ENCODE data around the gene KLK14. TPM values are rescaled to one million over a fixed set of nuclear protein-coding genes. Genes with fewer than 3 reads are reported as not detected.
A peak's percentile ranks its signal among the peaks of the same experiment; 100 is the strongest.

The KLK14 gene
- 0.63 TPM for total RNA-seq

DNA sequence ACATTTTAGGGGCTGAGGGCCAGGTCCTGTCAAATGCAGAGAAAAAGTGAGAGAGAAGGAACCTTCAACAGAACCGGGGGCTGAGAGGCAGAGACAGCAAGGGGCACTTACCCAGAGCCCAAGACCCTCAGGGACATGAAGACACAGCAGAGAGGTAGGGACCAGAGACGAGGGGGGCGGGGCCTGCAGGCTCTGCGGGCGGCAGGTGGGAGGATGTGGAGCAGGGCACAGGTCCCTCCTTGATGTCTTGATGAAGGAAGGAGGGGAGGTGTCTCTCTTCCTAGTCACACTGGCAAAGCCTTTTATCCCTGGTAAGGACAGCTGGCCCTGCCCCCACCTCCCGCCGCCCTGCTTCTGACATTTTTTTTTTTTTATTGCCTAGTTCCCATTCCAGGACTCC, at the start of gene KLK14:
Gene KLK14, minus strand, starts transcription at position 277 of the 400 bp plus-strand sequence. Its CDS starts 273 bp downstream, at position 4.
- DNase-seq (ENCODE audit: low spot score): no peak

DNA sequence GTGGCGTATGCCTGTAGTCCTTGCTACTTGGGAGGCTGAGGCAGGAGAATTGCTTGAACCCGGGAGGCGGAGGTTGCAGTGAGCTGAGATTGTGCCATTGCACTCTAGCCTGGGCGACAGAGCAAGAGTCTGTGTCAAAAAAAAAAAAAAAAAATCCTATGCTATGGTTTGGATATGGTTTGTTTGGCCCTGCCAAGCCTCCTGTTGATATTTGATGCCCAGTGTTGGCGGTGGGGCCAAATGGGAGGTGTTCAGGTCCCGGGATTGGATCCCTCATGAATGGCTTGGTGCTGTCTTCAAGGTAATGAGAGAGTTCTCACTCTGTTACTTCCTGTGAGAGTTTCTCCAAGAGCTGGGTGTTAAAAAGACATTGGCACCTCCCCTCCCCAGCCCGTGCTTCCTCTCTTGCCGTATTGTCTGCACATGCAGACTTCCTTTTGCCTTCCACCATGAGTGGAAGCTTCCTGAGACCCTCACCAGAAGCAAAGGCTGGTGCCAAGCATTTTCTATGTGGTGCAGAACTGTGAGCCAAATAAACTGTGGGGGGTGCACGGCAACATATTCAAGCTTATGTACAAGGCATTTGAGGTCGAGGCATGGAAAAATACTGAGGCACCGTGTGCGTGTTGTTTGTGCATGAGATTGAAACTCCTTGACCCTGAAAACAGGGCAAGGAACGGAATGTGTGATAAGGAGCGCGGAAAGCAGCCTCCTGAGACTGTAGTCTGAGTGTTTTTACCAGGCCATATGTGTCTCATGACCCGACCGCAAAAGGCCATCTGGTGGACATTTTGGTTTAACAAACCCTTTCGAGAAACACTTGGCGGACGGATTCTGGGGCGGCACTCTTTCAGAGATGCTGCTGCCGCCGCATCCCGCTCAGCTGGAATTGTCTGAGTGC, 49.3 kb upstream of the KLK14 start:
- peak; percentile 49 for DNase-seq (ENCODE audit: low spot score)

- no peak for DNase-seq (ENCODE audit: low spot score)
Observed at GRCh38 chr19:51129716-51130115, 47.0 kb upstream of the KLK14 start.

DNA sequence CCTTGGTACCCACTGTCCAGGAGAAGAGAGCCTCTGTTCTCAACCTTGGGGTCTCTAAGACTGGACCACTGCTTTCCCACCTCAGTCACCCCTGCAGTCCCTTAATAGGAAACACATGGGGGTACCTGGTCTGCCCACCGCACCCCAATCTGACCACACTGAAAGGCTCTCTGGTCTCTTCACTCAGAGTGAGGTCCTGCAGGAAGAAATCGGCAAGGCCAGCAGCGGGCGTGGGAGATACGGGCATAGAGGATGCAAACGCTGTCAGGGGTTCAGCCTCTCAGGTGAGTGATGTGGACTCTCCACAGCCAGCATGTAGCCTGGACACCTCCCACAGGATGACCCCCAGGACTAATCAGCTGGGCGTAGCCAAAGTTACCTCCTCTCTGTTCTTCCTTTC, 45.5 kb upstream of the KLK14 start:
- DNase-seq (ENCODE audit: low spot score): no peak

- DNase-seq (ENCODE audit: low spot score): no peak
Observed at GRCh38 chr19:51127755-51128154, 45.1 kb upstream of the KLK14 start.

- no peak for DNase-seq (ENCODE audit: low spot score)
Observed at GRCh38 chr19:51127032-51127431, 44.3 kb upstream of the KLK14 start.

DNA sequence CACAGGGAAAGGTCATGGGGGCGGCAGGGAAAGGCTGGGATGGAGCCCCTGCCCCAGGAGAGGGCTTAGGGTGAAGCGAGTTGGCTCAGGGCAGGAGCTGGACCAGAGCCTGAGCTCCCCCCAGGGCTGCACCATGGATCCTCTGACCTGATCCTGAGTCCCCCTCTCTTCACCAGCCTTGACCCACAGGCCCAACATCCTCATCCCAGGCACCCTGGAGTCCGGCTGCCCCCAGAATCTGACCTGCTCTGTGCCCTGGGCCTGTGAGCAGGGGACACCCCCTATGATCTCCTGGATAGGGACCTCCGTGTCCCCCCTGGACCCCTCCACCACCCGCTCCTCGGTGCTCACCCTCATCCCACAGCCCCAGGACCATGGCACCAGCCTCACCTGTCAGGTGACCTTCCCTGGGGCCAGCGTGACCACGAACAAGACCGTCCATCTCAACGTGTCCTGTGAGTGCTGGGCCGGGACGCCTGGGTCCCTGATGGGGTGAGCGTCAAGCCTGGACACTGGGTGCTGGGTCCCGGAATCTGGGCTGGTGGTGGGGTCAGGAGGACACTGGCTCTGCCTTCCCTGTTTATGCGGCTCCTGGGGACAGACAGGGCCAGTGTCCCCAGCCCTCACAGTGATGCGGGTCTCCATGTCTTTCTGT, 42.9 kb upstream of the KLK14 start:
- DNase-seq (ENCODE audit: low spot score): no peak

DNA sequence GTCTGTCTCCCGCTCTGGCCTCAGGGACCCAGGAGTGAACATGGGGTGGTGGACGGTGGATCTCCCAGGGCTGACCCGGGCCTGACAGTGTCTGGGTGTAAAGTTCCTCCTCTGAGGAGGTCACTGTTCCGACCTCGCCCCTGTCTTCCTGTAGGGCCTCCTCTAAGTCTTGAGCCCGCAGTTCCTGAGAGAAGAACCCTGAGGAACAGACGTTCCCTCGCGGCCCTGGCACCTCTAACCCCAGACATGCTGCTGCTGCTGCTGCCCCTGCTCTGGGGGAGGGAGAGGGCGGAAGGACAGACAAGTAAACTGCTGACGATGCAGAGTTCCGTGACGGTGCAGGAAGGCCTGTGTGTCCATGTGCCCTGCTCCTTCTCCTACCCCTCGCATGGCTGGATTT, 42.0 kb upstream of the KLK14 start, which contains the start of gene SIGLEC9:
Gene SIGLEC9, plus strand, starts transcription at position 178 of the 400 bp plus-strand sequence. Its CDS starts 69 bp downstream, at position 247.
- peak; percentile 49 for DNase-seq (ENCODE audit: low spot score)

DNA sequence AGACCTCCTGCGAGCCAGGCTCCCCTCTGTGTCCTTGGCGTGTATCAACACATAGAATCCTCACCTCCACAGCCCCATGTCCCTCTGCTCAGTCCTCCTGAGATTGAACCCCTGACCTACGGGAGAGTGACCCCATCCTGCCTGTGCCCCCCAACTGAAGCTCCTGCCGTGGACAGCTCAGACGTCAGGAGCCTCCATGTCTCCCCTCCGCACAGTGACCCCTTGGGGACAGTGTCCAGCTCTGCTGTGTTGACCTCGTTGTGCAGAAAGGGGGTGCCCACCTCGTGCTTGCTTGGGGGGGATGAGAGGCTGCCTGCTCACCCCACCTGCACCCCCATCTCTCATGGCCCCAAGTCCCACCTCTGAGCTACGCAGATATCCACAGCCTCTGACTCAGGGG, 41.5 kb upstream of the KLK14 start:
- DNase-seq (ENCODE audit: low spot score): no peak

GRCh38 chr19:51123802-51124201, 41.1 kb upstream of the KLK14 start:
- no peak for DNase-seq (ENCODE audit: low spot score)

DNA sequence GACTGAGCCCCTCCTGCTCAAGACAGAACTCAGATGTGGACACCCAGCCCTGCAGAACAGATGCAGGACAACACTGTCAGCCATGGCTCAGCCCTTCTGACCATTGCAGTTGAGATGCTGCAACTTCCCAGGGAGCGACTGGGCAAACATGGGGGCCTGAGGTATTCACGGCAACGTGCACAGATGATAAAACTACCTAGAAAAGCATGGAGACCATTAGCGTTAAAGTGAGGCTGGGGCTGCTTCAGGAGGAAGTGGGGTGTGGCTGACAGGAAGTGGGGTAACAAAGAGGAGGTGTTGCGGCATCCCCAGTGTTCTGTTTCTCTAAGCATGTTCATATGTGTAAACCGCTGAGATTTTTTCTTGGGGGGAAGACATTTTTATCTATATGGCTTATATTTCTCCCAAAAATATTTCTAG, 40.7 kb upstream of the KLK14 start:
- no peak for DNase-seq (ENCODE audit: low spot score)

DNA sequence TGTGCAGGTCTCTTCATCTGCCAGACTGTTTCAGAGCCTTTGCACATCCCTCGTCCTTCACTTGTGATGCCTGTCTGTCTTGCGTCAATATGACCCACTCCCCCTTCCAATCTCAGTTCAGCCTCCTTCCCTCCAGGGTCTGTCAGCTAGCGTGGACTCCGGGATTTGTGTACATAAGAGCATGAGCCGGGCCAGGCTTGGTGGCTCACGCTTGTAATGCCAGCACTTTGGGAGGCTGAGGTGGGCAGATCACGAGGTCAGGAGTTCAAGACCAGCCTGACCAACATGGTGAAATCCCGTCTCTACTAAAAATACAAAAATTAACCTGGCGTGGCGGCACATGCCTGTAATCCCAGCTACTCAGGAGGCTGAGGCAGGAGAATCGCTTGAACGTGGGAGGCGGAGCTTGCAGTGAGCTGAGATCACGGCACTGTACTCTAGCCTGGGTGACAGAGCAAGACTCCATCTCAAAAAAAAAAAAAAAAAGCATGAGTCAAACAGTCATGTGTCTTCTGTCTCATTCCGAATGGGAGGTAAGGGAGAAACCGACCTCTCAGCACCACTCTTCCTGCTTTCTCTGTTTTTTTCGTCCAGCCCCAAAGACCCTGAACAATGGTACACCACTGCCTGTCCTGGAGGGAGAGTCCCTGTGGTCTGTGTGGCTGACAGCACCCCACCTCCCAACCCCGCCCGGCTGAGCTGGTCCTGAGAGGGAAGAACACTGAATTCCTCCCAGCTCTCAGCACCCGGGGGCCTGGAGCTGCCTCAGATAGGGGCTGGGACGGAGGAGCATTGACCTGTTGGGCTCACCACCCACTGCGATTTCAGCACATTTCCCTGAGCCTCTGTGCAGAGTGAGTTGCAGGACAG, 39.7 kb upstream of the KLK14 start:
- no peak for DNase-seq (ENCODE audit: low spot score)

- DNase-seq (ENCODE audit: low spot score): no peak
Observed at GRCh38 chr19:51121257-51121656, 38.6 kb upstream of the KLK14 start.

DNA sequence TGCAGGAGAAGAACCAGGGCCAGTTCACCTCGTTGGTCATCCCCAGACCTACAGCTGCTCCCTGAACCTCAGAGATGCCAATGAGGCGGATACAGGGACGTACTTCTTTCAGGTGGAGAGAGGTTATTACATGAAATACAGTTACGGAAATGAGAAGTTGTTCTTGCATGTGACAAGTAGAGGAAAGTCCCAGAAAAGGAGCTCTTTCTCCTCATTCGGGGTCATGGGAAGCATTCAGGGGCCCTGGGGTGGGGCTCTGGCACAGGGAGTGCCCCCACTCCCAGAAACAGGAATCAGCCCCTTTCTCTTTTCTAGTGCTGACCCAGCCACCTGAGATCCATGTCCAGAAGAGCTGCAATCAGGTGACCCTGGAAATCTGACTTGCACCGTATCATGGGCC, 37.5 kb upstream of the KLK14 start:
- no peak for DNase-seq (ENCODE audit: low spot score)

DNA sequence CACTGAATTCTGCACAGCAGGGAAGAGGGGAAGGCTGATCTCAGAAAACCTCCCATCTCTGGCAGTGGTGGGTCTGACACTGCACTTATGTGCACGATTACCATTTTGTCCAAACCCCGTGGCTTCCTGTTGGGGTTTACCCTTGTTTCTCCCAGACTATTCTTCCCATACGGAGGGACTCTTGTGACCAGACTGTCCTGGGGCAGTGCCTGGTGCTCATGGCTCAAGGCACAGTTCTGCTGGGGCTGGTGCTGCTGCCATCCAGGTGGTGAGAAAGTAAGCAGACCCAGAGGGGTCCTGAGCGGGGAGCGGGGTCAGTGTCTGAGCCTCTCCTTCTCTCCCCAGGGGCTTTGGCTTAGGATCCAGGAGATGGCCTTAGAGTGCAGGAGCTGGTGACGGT, 36.9 kb upstream of the KLK14 start:
- no peak for DNase-seq (ENCODE audit: low spot score)

DNA sequence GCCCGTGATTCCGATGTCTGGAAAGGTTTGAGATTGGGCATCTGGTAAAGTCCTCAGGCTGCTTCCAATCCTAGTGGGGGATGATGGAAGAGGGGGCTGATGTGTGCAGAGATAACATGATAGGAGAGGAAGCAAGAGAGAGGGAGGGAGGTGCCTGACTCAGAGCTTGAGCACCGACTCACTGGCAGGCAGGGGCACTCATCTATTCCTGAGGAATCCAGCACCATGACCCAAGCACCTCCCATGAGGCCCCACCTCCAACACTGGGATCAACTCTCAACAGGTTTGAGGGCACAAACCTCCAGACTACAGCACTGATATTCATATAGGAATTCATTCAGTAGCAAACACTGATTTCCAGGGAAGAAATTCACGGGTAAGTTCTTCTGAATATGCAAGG, 36.4 kb upstream of the KLK14 start:
- DNase-seq (ENCODE audit: low spot score): no peak

GRCh38 chr19:51116736-51117286, 34.1 kb upstream of the KLK14 start:
- DNase-seq (ENCODE audit: low spot score): no peak

GRCh38 chr19:51114087-51114729, 31.5 kb upstream of the KLK14 start:
- DNase-seq (ENCODE audit: low spot score): no peak

DNA sequence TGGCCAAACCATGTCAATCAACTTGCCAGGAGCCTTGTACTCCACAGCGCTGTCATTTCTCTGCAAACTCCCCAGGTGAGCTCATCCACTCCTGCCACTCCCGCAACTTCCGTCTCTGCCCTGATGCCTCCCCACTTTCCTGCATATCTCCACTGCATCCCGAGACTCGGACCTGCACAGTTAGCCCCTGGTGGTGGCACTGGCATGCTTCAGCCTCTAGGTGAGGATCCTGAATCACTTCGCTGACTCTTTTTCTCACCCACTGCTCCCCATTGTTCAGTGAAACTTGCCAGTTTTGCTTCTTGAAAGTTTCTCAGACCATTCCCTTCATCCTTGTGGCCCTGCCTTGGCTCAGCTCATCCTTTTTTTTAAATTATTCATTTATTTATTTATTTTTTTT, 28.9 kb upstream of the KLK14 start:
- no peak for DNase-seq (ENCODE audit: low spot score)

DNA sequence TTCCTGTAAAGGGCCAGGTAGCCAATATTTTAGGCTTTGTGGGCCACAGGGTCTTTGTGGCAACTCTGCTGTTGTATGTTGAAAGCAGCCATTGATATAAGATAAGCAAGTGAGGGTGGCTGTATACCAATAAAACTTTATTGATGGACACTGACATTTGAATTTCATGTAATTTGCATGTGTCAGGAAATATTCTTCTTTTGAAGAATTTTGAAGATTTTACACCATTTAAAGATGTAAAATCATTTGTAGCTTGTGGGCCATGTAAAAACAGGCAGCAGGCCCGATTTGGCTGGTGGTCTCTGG, 27.9 kb upstream of the KLK14 start:
- no peak for DNase-seq (ENCODE audit: low spot score)

DNA sequence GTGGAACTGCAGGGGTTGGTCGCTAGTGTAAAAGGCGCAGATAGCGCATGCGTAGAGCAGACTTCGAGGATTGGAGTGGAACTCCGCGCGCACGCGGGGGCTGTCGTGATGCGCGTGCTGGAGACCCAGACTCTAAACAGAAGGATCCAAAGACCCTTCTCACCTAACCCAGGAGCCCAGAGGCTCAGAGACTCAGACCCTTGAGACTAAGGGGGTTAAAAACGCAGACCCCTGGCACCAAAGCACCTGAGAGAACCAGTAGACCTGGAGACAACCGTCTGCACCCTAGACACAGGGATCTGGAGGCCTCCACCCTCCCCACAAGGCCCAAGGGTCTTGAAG, 26.1 kb upstream of the KLK14 start:
- DNase-seq (ENCODE audit: low spot score): no peak
